CD4-positive, alpha-beta T cell treated with Interleukin-17A for 1 hour (primary cell): ENCODE results near the gene RAB1B.
A peak's percentile ranks its signal among the peaks of the same experiment; 100 is the strongest.
"Not testable (repeated sequence)": the region's sequence is repeated elsewhere in the genome, so short reads cannot be mapped to it uniquely, and the experiment has no call there.

Source experiments
- DNase-seq: peaks from one replicate; pipeline ENCODE4 v3.0.0-alpha.2; 2020

The RAB1B gene

GRCh38 chr11:66310803-66311440, 42.5 kb downstream of the RAB1B start:
- not testable (repeated sequence) for DNase-seq

GRCh38 chr11:66311470-66311964, 43.1 kb downstream of the RAB1B start:
- no peak for DNase-seq

GRCh38 chr11:66311965-66312548, 43.6 kb downstream of the RAB1B start:
- peak; percentile 99 for DNase-seq

GRCh38 chr11:66312549-66313320, 44.3 kb downstream of the RAB1B start:
- DNase-seq = peak; percentile 99

- DNase-seq = no peak
Observed at GRCh38 chr11:66313321-66314185, 45.1 kb downstream of the RAB1B start.

DNA sequence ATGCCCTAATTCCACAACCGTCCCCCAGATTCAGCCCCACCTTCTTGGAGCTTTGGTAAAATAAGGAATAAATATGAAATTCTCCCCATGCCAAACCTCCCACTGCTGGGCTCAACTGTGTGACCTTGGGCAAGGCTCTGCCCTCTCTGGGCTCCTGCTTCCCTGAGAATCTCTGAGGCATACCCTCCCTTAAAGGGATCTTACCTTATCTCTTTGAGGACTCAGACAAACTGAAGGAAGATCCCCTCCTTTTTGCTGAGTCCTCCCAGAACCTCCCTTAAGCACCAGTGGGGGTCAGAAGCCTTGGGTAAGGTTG, 45.7 kb downstream of the RAB1B start:
- no peak for DNase-seq

DNA sequence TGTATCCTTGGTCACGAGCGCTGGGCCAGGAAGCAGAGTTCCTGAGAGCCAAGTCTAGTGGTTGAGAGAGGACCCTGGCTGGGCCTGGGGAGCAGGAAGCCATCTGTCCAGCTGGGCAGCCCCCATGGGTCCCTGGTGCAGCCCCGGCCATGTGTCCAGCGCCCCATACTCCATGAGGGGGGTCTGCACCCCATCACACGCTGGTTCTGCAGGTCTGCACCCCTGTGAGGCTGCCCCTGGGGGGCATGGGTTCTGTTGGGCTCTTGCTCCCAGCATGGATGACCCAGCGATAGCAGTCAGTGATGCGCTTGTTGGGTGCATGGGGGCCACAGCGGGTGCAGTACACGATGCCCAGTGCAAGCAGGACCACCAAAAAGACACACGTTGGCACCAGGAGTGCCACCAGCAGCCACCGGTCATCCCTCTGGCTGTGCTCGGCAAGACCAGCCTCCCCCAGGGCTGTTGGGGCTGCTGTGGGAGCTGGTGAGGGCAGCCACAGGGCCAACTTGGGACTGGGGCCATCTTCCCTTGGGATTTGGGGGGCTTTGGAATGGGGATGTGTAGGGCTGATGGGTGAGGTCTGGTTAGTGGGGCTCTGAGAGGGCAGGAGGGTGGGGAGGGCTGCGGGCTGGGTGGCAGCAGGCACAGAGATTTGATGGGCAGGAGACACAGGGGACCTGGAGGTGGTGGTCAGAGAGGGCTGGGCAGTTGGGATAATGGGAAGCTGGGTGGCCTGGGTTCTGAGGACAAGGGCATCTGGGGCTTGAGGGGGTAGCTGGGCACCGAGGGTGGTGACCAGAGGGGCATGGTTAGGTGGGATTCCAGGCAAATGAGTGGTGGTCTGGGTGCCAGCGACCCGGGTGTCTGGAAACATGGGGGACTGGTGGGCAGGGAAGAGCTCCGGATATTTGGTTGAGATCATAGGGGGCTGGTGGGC, 46.4 kb downstream of the RAB1B start:
- no peak for DNase-seq

- no peak for DNase-seq
Observed at GRCh38 chr11:66315498-66315885, 47.1 kb downstream of the RAB1B start.

DNA sequence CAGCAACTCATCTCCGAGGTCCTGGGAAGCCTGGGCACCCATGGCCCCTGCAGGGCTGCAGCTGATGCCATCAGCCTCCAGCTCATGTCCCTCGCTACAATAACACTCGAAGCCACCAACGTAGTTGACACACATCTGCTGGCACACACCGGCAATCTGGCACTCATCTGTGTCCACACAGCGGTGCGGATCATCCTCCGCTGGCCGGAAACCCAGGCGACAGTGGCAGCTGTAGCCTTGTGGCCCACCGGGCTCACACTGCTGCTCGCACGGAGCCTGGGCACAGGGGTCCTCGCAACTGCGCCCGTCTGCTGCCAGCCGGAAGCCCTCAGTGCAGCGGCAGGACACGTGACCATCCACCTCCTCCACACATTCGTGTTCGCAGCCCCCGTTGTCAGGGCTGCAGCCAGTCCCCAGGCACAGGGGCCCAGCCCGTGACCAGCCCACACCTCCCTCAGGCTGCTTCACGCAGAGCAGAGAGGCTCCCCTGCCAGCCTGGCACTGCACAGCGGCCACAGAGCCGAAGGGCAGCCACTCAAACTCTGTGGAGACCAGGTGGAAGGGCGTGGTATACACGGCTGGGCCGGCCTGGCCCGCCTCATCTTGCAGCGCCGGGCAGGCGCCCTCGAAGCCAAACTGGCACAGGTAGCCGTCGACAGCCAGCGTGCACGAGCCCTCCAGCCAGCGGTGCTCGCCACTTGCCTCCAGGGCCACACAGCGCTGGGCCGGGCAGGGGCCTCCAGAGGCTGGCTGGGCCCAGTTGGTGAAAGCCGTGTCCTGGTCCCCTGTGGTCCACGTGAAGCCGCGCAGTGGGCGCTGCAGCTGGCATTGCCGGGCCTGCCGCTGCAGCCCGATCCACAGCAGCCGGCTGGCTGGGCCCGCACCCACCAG, 47.7 kb downstream of the RAB1B start:
- no peak for DNase-seq

DNA sequence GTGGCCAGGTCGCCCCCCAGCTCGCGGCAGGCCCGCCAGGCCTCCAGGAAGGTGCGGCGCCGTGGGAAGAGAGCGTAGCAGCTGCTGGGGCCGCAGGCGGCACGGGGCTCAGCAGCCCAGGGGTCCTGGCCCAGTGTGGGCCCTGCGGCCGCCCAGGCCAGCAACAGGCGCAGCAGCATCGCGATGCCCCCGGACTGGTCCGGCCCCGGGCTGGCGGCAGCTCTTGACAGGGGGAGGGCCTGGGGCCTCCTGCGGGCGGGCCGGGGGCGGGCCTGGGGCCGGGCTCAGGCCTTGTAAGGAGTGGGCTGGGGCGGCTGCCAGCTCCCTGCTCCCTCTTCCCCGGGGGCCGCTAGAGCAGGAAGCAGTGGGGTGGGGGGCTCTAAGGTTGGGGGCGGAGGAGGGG, 48.4 kb downstream of the RAB1B start, which contains the start of gene CD248:
Gene CD248 (minus strand): TSS at position 196 of the 403 bp plus-strand sequence. CDS start 17 bp downstream, at position 179.
- DNase-seq = no peak

GRCh38 chr11:66317322-66317722, 48.9 kb downstream of the RAB1B start:
- DNase-seq = peak; percentile 45

GRCh38 chr11:66317723-66318599, 49.5 kb downstream of the RAB1B start:
- peak; percentile 75 for DNase-seq

- no peak for DNase-seq
Observed at GRCh38 chr11:66318600-66318970, 50.1 kb downstream of the RAB1B start.

DNA sequence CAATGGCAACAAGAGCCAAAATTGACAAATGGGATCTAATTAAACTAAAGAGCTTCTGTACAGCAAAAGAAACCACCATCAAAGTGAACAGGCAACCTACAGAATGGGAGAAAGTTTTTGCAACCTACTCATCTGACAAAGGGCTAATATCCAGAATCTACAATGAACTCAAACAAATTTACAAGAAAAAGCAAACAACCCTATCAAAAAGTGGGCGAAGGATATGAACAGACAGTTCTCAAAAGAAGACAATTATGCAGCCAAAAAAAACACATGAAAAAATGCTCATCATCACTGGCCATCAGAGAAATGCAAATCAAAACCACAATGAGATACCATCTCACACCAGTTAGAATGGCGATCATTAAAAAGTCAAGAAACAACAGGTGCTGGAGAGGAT, 51.9 kb downstream of the RAB1B start:
- not testable (repeated sequence) for DNase-seq

DNA sequence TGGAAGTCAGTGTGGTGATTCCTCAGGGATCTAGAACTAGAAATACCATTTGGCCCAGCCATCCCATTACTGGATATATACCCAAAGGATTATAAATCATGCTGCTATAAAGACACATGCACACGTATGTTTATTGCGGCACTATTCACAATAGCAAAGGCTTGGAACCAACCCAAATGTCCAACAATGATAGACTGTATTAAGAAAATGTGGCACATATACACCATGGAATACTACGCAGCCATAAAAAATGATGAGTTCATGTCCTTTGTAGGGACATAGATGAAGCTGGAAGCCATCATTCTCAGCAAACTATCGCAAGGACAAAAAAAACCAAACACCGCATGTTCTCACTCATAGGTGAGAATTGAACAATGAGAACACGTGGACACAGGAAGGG, 52.3 kb downstream of the RAB1B start:
- DNase-seq = not testable (repeated sequence)

GRCh38 chr11:66321606-66322005, 53.2 kb downstream of the RAB1B start:
- DNase-seq = no peak

- no peak for DNase-seq
Observed at GRCh38 chr11:66322732-66323427, 54.4 kb downstream of the RAB1B start.

DNA sequence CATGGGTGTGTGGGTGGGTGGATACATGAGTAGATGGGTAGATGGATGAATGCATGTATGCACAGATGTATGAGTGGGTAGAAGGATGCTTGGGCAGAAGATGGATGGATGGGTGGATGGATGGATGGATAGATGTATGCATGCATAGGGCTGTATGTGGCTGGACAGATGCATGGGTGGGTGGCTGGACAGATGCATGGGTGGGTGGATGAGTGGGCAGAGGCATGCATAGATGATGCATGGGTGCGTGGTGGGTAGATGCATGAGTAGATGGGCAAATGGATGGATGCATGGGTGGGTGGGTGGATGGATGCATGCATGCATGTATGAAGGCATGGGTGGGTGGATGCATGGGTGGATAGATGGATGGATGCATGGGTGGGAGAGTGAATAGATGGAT, 55.2 kb downstream of the RAB1B start:
- no peak for DNase-seq

DNA sequence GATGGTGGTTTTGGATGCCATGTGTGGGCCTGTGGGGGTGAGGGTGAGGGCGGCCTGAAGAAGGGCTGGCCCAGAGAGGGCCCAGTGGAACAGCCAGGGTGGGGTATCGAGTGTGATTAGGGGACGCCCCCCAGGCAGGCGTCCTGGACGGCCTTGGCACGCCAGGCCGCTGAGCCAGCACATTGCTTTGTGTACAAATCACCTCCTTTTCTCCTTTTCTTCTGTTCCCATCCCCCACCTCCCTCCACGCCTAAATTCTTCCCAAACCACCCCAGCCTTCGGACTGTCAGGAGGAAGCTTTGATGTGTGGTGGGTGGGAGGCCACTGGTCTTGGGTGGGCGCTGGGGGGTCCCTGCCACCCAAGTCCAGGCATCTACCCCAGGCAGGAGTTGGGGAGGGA, 56.2 kb downstream of the RAB1B start:
- no peak for DNase-seq
